NCI-H1694 (cell line): ENCODE data around the gene LRRC8D.

ENCODE experiments used
- DNase-seq: peaks from one replicate; lab custom pipeline; 2025; lab: John Stamatoyannopoulos, UW

The LRRC8D gene

DNA sequence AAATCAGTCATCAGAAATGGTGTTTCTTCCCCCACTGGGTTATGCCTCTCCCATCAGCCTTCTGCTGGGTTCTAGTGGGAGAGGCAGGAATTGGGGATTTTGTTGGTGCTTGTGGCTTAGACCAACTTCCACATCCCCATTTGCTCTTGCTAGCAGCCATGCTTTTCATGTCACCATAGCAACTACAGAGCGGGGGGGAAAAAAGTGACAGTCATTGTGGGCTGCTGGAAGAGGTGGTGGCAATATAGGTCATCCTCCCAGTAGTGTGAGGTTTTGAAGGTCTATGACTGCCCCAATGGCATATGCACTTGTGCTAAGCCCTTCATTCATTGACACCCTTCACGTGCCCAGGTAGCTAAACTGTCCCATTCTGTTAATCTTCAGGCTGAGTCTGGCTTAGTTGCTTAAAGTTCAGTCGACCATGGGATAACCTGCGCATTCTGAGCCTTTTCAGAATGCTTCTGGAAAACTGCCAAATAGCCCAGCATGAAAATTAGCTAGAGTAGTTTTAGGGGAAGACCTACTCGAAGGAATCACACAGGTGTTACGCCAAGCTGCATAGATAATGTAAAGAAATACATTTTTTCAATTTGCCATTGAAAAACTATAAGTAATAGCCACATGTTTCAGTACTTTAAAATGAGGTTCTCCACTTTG, 120.4 kb downstream of the LRRC8D start:
- no peak for DNase-seq

DNA sequence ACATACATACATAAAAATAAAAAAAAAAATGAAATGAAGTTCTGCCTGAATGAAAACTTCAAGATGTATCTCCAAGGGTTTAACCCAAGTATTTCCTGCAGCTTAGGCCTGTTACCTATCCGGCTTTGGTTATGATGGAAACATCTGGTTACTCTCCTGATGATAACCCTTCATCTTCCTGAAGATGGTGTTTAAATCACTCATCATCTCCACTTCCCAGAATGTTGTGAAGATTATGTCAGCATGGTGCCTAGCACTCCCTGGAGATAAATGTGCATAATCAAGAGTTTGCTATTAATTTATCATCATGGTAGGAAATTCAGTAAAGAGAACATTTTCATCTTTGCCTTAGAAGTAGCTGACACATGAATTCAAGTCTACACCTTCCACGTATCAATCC, 121.2 kb downstream of the LRRC8D start:
- DNase-seq: no peak

DNA sequence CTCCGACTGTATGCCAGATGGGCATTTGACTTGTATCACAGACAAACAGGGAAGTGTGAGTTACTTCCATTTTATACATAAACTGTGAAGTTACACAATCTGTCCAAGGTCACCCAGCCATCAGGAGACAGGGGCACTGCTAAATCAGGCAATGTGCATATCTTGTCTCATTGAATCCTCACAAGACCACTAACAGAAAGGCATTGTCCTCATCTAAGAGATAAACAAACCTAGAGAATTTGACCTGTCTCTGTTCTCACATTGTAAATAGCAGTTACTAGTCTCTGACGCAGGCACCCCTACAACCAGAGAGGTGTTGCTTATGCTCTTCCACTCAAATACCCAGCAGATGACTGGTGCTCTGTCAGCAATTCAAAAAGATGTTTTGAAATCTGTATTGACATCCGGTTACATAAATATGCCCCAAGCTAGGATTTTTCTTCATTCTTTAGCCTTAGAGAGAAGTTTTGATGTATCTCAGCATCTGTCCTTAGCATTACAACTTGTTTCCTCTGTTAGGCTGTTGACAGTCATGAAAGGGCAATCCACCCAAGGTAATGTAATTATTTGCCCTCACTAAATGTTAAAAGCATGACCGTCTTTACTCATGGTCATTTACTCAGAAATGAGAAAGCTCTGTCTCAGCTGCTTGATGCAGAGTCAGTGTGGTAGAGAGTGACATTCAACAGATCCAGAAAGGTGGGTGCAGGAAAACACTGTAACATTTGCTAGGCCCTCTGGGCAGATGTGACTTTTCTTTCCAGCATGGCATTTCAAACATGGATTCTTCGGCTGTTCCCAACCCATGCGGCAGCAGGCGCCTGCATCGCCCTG, 122.2 kb downstream of the LRRC8D start:
- DNase-seq: no peak

DNA sequence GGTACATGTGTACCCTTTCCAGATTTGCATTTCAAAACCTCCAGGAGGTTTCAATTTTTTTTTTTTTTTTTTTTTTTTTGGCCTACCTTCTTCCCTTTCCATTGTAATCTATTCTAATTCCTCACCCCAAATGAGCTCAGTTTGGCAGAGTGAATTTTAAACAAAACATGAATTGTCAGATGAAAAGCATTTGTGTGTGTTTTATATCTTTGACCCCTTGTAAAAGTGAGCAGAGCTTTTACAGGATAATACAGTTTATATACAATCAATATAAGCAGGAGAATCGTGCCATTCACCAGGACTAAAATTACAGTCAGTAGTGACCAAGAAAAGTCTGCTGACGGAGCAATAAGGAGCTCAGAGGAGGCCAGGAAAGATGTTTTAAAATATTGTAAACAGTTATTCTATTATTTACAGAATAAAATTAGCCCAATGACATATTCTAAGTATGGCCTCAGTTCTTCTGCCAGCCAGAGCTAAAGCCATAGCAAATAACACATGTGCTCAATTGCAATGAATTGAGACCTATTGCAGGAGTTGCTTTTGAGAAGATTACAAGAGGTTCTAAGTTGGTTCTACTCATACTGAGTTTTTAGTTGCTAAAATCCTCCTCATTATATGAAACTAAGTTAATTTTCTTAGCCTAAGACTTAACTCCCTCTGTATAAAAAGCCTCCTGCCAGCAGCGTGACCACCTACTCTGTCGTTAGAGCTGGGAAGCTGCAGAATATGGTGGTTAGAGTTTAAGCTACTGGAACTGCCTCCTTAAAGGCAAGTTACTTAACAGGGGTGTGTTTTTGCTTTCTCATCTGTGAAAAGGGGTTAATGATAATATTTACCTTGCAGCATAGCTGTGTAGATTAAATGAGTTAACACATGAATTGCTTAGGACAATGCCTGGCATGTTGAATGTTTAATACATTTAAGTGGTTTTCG, 123.3 kb downstream of the LRRC8D start:
- no peak for DNase-seq

DNA sequence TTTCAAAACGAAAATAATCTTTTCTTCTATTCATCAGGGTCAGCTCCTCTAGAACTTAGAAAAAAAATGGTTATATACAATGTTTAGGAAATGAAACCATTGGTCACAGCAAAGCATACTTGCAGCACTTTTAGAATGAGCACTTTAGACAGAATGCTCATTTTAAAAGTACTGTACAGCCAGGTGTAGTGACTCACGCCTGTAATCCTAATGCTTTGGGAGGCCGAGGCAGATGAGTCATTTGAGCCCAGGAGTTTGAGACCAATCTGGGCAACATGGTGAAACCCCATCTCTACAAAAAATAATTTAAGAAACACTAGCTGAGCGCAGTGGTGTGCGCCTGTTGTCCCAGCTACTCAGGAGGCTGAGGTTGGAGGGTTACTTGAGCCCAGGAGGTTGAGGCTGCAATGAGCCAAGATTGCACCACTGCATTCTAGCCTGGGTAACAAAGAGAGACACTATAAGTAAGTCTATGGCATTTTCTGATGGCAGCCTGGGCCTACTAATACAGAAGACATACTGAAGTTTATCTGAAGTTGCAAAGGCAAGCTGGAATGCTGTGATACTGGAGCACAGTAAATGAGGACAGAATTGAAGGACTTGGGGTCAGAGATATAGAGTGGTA, 125.1 kb downstream of the LRRC8D start:
- DNase-seq: no peak

DNA sequence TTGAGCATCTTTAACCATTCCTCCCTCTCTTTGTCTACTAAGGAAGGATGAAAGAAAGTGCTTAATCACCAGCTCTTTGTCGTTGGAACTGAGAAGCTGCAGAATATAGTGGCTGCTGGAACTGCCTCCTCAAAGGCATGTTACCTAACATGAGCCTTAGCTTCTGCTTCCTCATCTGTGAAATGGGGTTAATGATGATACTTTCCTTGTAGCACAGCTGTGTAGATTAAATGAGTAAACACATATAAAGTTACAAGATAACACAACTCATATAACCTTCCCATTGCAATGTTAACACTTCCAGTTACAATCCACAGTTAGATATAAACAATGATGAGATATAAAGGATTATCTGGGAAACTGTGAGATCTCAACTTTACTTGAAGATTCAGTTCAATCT, 125.7 kb downstream of the LRRC8D start:
- no peak for DNase-seq

DNA sequence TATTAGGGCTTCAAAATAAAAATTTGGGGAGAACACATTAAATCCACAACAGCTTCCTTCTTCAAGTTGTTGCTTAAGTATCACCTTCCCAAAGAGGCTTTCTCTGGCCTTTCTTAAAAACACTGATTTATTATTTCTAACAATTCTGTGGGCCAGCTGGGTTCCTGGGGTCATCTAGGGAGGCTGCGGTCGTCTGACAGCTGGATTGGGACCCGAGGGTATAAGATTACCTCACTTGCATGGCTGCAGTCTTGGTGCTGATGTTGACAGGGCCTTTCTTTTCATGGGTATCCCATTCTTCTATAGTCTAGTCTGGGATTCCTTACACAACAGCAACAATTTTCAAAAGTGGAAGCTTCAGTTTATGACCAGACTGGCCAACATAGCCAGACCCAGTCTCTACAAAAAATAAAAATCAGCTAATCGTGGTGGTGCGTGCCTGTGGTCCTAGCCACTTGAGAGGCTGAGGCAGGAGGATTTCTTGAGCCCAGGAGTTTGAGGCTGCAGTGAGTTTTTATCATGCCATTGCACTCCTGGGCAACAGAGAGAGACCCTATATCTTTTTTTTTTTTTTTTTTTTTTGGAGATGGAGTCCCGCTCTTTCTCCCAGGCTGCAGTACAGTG, 128.0 kb downstream of the LRRC8D start:
- no peak for DNase-seq

DNA sequence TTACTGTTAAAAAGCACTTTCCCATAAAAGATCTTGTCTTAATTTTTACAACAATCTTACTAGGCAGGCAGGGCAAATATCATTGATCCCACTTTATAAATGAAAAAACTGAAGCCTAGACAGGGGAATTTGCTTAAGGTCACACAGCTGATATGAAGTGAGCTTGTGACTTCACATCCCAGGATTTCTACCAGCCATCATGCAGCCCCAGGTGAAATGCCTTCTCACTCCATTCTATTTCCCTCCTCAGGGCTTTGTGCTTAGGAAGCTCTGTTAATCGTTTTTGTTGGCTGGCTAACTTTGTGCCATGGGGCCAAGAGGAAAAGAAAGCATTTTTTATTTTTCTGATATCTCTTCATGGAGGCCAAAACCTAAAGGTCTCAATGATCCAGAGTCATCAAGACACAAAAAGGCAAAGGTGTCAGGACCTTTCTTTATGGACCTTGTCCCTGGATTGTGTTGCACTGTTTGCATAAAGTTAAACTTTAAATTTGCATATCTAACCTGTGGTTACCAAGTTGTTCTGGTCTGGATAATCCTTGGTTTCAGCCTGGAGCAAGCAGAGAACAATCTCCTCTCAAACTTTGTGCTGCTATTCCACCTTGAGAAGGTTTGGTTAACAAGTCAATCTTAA, 129.3 kb downstream of the LRRC8D start:
- DNase-seq: no peak

DNA sequence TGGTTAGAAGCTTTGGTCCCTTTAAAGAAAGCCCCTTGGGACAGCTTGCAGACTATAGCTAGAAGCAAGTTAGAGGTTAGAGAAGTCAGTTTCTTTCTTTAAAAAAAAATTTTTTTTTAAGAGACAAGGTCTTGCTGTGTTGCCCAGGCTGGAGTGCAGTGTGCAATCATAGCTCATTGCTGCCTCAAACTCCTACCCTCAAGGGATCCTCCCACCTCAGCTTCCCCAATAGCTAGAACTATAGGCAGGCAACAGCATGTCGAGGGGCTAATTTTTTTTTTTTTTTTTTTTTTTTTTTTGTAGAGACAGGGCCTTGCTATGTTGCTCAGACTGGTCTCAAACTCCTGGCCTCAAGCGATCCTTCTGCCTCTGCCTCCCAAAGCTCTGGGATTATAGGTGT, 129.9 kb downstream of the LRRC8D start:
- no peak for DNase-seq

DNA sequence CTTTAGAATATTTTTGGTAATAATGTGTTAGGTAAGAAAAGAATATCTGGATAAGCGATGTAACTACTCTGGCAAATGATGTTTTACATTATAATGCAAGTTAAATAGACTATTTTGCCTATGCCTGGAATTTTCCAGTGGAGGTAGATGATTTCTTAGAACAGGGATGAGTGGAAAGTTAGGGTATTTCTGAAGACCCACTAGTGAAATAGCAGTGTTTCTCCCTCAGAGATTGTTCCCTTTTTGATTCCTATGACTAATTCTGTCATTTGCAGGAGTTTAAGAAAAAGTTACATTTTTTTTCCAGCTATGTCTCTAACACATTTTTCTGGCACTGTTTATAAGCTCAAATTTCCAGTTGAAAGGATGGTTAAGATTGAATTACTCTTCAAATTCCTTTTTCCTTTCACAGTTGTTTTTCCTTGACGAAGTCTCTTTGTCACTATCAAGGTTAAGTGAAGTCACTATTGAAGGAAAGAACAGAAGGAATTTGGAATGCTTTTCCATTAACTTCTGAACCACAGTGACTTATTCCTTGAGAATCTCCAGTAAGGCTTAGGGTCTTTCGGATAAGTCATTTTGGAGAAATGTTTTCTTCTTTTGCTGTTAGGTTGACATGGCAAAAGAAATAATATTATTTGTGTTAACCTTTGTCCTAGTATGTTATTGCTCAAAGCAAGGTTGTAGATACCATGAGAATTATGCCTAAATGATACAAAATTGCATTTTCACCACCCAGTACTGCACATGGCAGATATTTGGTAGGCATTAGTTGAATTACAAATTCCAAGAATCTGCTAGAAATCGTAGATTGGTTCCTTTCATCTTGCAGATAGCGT, 131.2 kb downstream of the LRRC8D start:
- DNase-seq: no peak

DNA sequence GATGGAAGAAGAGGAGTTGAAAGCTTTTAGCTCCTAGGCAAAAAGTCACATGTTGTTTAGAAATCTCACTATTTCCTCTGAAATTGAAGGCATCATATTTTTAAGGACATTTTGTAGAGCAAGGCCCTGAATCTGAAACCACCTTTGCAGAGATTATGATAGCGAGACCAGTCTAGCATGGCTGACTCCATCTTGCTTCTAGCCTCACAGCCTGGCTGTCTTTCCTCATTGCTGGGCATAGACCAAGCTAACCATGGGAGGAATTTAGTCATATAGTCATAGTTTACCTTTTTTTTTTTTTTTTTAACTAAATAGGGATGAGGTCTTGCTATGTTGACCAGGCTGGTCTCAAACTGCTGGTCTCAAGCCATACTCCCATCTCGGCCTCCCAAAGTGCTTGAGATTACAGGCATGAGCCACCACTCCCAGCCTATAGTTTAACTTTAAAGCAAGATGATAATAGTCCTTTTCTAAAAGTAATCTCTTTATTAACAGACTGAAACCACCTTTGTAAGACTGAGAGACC, 131.8 kb downstream of the LRRC8D start:
- no peak for DNase-seq

DNA sequence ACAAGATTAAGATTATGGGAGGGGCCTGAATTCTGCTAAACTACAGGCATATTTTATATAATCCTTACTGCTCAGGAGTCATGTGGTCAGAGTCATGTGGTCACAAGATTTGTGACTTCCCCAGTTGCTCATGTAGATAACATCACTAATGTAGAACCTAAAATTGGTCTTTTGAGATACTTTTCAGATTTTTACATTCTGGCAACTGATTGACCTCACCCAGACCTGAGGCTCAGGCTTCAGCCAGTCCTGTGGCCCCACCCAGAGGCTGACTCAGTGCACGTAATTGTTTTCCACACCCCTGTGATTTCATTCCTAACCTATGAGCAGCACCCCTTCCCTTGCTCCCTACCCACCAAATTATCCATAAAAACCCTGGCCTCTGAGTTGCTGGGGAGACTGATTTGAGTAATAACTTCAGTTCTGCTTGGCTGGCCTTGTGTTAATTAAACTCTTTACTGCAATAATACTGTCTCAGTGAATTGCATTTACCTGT, 132.3 kb downstream of the LRRC8D start:
- no peak for DNase-seq

DNA sequence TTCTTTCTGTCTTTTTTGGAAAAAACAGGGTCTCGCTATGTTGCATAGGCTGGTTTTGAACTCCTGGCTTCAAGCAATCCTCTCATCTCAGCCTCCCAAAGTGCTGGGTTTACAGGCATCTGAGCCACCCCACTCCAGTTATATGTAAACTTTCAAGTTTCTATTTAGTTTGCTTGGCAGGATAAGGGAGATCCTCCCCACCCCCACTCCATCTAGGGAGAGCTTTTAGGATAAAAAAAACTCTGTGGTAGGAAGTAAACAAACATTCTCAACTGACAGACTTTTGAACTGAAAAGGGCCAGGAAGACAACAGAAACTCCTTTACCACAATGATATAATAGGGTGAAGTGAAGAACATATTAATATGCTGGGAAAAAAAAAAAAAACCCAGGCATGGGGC, 133.1 kb downstream of the LRRC8D start:
- DNase-seq: no peak

DNA sequence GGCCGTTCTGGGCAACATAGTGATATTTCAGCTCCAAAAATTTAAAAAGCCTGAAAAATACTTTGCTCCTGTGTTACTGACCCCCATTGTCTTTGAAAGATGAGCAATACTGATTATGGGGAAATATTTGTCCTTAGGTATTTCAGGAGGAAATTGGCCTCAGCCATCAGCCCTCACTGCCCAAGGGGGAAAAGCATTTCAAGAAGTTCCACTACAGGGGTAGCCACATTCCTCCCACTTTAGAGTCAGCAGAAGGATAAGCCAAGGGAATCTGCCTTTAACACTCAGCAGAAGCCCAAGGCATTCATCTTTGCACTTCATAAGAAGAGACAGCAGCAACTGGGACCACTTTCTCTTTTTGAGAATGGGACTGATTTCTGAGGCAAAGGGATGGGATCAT, 133.6 kb downstream of the LRRC8D start:
- no peak for DNase-seq

DNA sequence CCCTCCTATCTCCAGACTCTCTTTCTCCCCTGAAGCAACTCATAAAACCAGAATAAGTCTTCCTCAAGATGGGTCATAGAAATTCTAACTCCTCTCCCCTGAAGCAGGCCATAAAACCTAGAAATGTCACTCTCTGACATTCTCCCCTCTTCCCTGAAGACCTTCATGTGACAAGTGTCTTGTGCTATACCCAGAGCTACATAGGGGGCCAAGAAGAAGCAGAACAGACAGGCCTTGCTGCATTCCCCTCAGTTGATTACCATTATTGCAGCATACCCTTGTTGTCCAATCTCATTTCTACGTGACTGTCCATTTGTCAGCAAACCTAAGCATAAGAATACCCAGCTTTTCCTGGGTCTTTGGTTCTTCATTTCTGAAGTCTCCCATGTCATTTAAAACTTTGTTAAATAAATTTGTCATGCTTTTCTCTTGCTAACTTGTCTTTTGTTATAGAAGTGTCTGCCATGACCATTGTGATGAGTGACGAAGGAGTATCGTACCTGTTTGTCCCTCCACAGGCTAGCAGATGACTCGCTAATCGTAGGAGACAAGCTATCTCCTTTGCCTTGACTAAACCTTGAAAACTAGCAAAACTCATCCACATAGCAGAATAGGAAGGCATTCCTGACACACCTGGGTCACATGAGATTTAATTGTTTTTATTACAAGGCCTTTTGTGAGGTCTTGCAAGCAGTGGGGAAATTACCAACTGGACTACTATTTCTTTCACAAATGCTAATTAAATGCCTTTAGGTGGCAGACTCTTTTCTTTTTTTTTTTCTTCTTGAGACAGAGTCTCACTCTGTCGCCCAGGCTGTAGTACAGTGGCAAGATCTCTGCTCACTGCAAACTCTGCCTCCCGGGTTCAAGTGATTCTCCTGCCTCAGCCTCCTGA, 134.7 kb downstream of the LRRC8D start:
- no peak for DNase-seq

DNA sequence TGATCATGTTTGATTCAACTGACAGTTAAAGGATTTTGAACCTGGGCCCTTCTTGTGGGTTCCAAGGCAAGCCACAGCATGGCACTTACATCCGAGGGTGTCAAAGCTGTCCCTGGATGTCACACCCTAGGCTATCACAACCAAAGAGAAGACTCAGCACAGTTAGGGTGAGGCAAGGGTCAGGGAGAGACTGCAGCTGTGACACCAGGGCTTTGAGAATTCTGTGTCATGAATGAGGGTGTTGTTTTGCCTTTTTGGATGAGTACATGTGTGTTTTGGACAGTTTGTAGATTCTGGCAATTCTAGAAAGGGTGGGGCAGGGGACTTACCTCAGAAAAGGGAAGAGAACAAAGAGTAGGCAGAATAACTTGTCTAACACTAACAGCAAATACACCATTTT, 136.3 kb downstream of the LRRC8D start:
- no peak for DNase-seq

DNA sequence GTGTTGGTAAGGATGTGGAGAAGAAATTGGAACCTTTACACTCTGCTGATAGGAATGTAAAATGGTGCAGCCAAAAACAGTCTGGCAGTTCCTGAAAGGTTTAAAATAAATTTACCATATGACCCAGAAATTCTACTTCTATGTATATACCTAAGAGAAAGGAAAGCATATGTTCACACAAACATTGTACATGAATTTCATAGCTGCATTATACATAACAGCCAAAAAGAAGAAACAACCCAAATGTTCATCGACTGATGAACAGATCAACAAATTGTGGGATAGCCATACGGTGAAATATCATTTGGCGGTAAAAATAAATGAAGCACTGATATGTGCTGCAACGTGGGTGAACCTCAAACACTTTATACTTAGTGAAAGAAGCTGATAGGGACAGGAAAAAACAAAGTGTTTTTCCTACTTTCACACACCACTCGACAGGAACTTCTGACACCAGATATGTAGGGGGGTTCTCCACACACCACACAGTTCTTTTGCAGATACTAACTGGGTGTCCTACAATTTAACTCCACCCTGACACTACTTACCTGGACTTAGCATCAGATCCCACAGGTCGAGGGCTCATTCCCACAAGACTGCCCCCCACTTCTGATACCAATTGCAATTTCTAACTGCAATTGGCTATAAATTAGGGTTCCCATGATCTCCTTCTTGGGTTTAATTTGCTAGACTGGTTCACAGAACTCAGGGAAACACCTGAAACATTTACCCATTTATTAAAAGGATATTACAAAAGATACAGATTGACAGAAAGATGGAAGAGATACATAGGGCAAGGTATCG, 138.2 kb downstream of the LRRC8D start:
- DNase-seq: no peak

DNA sequence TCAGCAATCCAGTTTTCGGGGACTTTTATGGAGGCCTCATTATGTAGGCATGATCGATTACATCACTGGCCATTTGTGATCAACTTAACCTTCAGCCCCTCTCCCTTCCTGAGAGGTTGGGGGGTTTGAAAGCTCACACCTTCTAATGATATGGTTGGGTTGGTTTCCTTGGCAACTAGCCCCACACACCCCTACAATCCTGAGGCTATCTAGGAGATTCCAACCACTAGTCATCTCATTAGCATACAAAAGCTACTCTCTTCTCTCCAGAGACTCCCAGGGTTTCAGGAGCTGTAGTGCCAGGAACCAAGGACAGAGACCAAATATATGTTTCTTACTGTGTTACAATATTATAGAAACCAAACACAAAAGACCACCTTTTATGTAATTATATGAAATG, 138.9 kb downstream of the LRRC8D start:
- no peak for DNase-seq
